Endothelial cell (in vitro differentiated cells): ENCODE data around the gene SDHD. TPM values are rescaled to one million over a fixed set of nuclear protein-coding genes. Genes with fewer than 3 reads are reported as not detected.

Experiments used
- DNase-seq: peaks from one replicate; pipeline ENCODE4 v3.0.0; 2021; ENCODE audit warnings: low spot score
- H3K27ac Mint-ChIP-seq: one replicate; pipeline ENCODE4 v1.8.0; 2021; ENCODE audit warnings: mixed read lengths, inconsistent platforms; ENCODE audit not compliant: unreplicated experiment
- H3K27me3 Mint-ChIP-seq: one replicate; pipeline ENCODE4 v1.8.0; 2021; ENCODE audit warnings: mild to moderate bottlenecking, moderate library complexity, mixed read lengths, inconsistent platforms; ENCODE audit not compliant: unreplicated experiment
- H3K36me3 Mint-ChIP-seq: one replicate; pipeline ENCODE4 v1.8.0; 2021; ENCODE audit warnings: mild to moderate bottlenecking, low read depth, mixed read lengths, inconsistent platforms; ENCODE audit not compliant: unreplicated experiment
- H3K4me1 Mint-ChIP-seq: one replicate; pipeline ENCODE4 v1.8.0; 2021; ENCODE audit warnings: mild to moderate bottlenecking, mixed read lengths, inconsistent platforms; ENCODE audit not compliant: unreplicated experiment
- H3K4me3 Mint-ChIP-seq: one replicate; pipeline ENCODE4 v1.8.0; 2021; ENCODE audit warnings: mild to moderate bottlenecking, mixed read lengths, inconsistent platforms; ENCODE audit not compliant: unreplicated experiment
- H3K9me3 Mint-ChIP-seq: one replicate; pipeline ENCODE4 v1.8.0; 2021; ENCODE audit warnings: mixed read lengths, inconsistent platforms; ENCODE audit not compliant: unreplicated experiment
- CTCF ChIP-seq: fragments of 200-600 bp; sonication (generic); IDR thresholded peaks from one replicate; pipeline ENCODE4 v1.5.0; 2021; ENCODE audit warnings: antibody characterized with exemption; ENCODE audit not compliant: unreplicated experiment
- total RNA-seq: library from RNA; stranded (reverse); fragmentation: NEBNext Ultra II Directional; extraction: Animal tissue kit (Norgen Biotek cat#: 25700); gene quantifications from one replicate; pipeline ENCODE4 v1.2.1, GENCODE V29; 2021; ENCODE audit not compliant: unreplicated experiment

Gene SDHD
- total RNA-seq, 1 donor from 2014 or later, result 43.0 TPM

- Mint-ChIP-seq H3K36me3 (no peaks in the 10 kb centered on the region), H3K27me3 (peaks cover 1% of the 10 kb centered on the region), H3K4me3 (no peak overlapping the region), H3K4me1 (no peaks in the 10 kb centered on the region), H3K9me3 (no peaks in the 10 kb centered on the region), H3K27ac (no peak overlapping the region)
- TF ChIP-seq CTCF, result no peak
- no peak for DNase-seq
Observed at GRCh38 chr11:112128483-112129121, 41.9 kb downstream of the SDHD start.

- no peaks in the 10 kb centered on the region for H3K4me1 Mint-ChIP-seq
- H3K4me3 Mint-ChIP-seq, result no peak overlapping the region
Observed at GRCh38 chr11:112129656-112130055, 43.0 kb downstream of the SDHD start.

GRCh38 chr11:112132737-112133136, 46.1 kb downstream of the SDHD start:
- no peak for TF ChIP-seq CTCF
- no peak for DNase-seq
- no peak overlapping the region for H3K4me3 Mint-ChIP-seq
- H3K27me3 Mint-ChIP-seq, result peaks cover 1% of the 10 kb centered on the region
- no peak overlapping the region for H3K27ac Mint-ChIP-seq
- no peaks in the 10 kb centered on the region for H3K36me3 Mint-ChIP-seq
- no peaks in the 10 kb centered on the region for H3K9me3 Mint-ChIP-seq
- no peaks in the 10 kb centered on the region for H3K4me1 Mint-ChIP-seq

More at GRCh38 chr11:112129656-112130055, 43.0 kb downstream of the SDHD start:
- H3K27me3 Mint-ChIP-seq, result peaks cover 1% of the 10 kb centered on the region
- no peak overlapping the region for H3K27ac Mint-ChIP-seq
- no peak for TF ChIP-seq CTCF
- DNase-seq, result no peak
- H3K36me3 Mint-ChIP-seq, result no peaks in the 10 kb centered on the region
- H3K9me3 Mint-ChIP-seq, result no peaks in the 10 kb centered on the region

- H3K9me3 Mint-ChIP-seq, result no peaks in the 10 kb centered on the region
- peaks cover 1% of the 10 kb centered on the region for H3K27me3 Mint-ChIP-seq
- H3K4me1 Mint-ChIP-seq, result no peaks in the 10 kb centered on the region
- H3K4me3 Mint-ChIP-seq, result no peak overlapping the region
- H3K27ac Mint-ChIP-seq, result no peak overlapping the region
- DNase-seq, result no peak
- H3K36me3 Mint-ChIP-seq, result no peaks in the 10 kb centered on the region
- TF ChIP-seq CTCF, result no peak
Observed at GRCh38 chr11:112134473-112134872, 47.8 kb downstream of the SDHD start.

- TF ChIP-seq CTCF, result no peak
- Mint-ChIP-seq H3K27ac (no peak overlapping the region), H3K27me3 (no peaks in the 10 kb centered on the region), H3K4me1 (no peaks in the 10 kb centered on the region), H3K9me3 (no peaks in the 10 kb centered on the region), H3K36me3 (no peaks in the 10 kb centered on the region), H3K4me3 (no peak overlapping the region)
- no peak for DNase-seq
Observed at GRCh38 chr11:112143597-112143996, 56.9 kb downstream of the SDHD start.

Other genes starting within 250 kb of the SDHD start
- 35.8 TPM for gene ALG9, start 215.3 kb upstream of the SDHD start, total RNA-seq
- gene FDXACB1, start 207.7 kb upstream of the SDHD start, total RNA-seq, result 1.4 TPM
- gene CFAP68, start 207.3 kb upstream of the SDHD start, total RNA-seq, result 35.6 TPM
- not detected for gene CRYAB, start 175.1 kb upstream of the SDHD start, total RNA-seq
- gene HSPB2, start 174.1 kb upstream of the SDHD start, total RNA-seq, result not detected
- 2.8 TPM for gene C11orf52, start 168.0 kb upstream of the SDHD start, total RNA-seq
- 6.2 TPM for gene DIXDC1, start 149.5 kb upstream of the SDHD start, total RNA-seq
- gene DLAT, start 61.5 kb upstream of the SDHD start, total RNA-seq, result 28.2 TPM
- 2.5 TPM for gene PIH1D2, start 12.9 kb upstream of the SDHD start, total RNA-seq
- 21.8 TPM for gene NKAPD1, start 12.6 kb upstream of the SDHD start, total RNA-seq
- gene TIMM8B, start 117 bp upstream of the SDHD start, total RNA-seq, result 49.6 TPM
- gene IL18, start 77.2 kb downstream of the SDHD start, total RNA-seq, result 0.90 TPM
- not detected for gene TEX12, start 80.5 kb downstream of the SDHD start, total RNA-seq
- 2.6 TPM for gene BCO2, start 88.6 kb downstream of the SDHD start, total RNA-seq
- gene PTS, start 139.6 kb downstream of the SDHD start, total RNA-seq, result 40.1 TPM
- gene PLET1, start 174.0 kb downstream of the SDHD start, total RNA-seq, result not detected